GM19043 (cell line): Measurements from ENCODE around the gene IL1B.

ENCODE experiments used
- ATAC-seq: cut with Tn5 transposase; IDR thresholded peaks from one replicate; pipeline ENCODE4 v1.9.1; 2021; ENCODE audit warnings: low read depth; ENCODE audit not compliant: unreplicated experiment

The IL1B gene

DNA sequence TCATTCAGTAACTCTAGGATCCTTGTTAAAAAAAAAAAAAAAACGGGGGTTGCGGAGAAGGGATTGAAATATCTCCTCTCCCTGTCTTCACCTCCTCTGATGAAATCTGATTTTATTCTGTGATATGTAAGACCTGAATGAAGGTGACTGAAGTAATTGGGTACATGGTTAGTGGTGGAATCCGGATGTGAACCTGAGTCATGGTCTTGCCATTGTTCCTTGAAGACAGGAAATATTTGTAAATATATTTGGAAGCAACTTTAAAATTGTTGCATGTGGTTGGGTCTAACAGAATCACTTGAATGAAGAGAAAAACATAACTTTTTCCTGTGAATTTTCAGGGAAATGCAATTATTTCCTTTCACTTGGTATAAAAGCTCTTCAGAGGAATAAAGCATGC is 49.3 kb downstream of the IL1B start:
- no peak for ATAC-seq

DNA sequence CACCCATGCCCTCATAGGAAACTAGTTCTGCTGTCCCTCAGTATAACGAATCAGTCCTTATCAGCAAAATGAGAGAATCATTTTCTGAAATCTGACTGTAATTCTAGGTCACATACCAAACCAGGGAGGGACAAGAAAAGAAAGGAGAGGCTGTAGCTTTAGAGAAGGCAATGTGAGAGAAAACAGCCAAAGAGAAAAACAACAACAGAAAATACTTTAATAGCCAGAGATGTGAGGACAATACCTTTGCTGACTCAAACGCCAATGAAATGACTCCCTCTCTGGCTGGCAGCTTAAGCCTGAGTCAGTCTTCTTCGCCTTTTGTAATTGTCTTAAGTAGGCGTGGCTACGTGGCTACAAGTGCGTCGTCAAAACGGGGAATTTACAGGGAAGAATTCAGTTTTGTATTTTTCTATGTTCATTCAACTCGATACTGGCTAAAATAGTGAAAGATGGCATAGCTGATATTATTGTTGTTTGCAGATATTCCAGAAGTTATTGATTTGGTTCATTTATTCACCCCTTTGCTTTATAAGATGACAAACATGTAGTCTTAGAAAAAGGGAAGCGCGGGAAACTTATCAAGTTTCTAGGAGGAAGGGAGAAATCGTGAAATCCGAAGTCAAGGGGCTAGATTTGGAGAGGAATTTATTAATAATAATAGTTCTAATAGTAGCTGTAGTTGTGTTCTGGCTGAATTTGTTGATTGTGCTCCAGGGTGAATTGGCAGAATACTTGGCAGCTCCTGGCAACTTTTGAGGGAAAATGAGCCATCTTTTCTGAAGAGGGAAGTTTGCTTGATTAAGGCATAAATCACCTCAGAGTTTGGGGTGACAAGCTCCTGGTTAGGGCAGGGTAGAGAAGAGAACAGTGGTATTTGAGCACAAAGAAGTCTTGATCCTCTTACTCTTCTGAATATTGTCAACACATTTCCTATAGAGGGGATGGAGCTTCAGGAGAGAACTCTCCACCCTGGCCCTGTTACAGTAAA is 52.1 kb downstream of the IL1B start, which contains the start of gene IL1A:
Gene IL1A (minus strand): TSS at position 295 of the 991 bp plus-strand sequence. CDS start 723 bp downstream, outside the sequence.
- no peak for ATAC-seq

GRCh38 chr2:112783187-112783714 is 53.3 kb downstream of the IL1B start:
- no peak for ATAC-seq

- peak; percentile 86 for ATAC-seq
These were observed 54.3 kb downstream of the IL1B start for GRCh38 chr2:112782234-112782799.
